ENCODE measurements around the gene KLF15.

The KLF15 gene

GRCh38 chr3:126399351-126399735 is 42.1 kb upstream of the KLF15 start:
- no peak for TF ChIP-seq CTCF (conservative IDR thresholded peaks at IDR 0.05; ENCODE audit: low read depth)
- ChIA-PET POLR2A (ENCODE audit: low non-redundant PET) (no interaction called here), CTCF (no interaction called here)
- no peak for DNase-seq (ENCODE audit: low spot score)
- H3K27ac ChIP-seq, result no peak overlapping the region

- POLR2A ChIA-PET (ENCODE audit: low non-redundant PET), result no interaction called here
- CTCF ChIA-PET, result no interaction called here
- no peak overlapping the region for H3K27ac ChIP-seq
- no peak for TF ChIP-seq CTCF (conservative IDR thresholded peaks at IDR 0.05; ENCODE audit: low read depth)
- no peak for DNase-seq (ENCODE audit: low spot score)
Measured at GRCh38 chr3:126398423-126399350, 41.5 kb upstream of the KLF15 start.

- no peak for TF ChIP-seq CTCF (conservative IDR thresholded peaks at IDR 0.05; ENCODE audit: low read depth)
- POLR2A ChIA-PET (ENCODE audit: low non-redundant PET), result no interaction called here
- CTCF ChIA-PET, result no interaction called here
- H3K27ac ChIP-seq, result no peak overlapping the region
- no peak for DNase-seq (ENCODE audit: low spot score)
Measured at GRCh38 chr3:126397610-126398422, 40.6 kb upstream of the KLF15 start.

- ChIA-PET POLR2A (ENCODE audit: low non-redundant PET) (no interaction called here), CTCF (no interaction called here)
- no peak for TF ChIP-seq CTCF (conservative IDR thresholded peaks at IDR 0.05; ENCODE audit: low read depth)
- H3K27ac ChIP-seq, result no peak overlapping the region
- no peak for DNase-seq (ENCODE audit: low spot score)
Measured at GRCh38 chr3:126396536-126396935, 39.3 kb upstream of the KLF15 start.

GRCh38 chr3:126395846-126396513 is 38.8 kb upstream of the KLF15 start:
- DNase-seq (ENCODE audit: low spot score), result no peak
- no peak overlapping the region for H3K27ac ChIP-seq
- ChIA-PET CTCF (no interaction called here), POLR2A (ENCODE audit: low non-redundant PET) (no interaction called here)
- TF ChIP-seq CTCF (conservative IDR thresholded peaks at IDR 0.05; ENCODE audit: low read depth), result no peak

GRCh38 chr3:126394977-126395321 is 37.7 kb upstream of the KLF15 start:
- H3K27ac ChIP-seq, result no peak overlapping the region
- POLR2A ChIA-PET (ENCODE audit: low non-redundant PET), result no interaction called here
- TF ChIP-seq CTCF (conservative IDR thresholded peaks at IDR 0.05; ENCODE audit: low read depth), result no peak
- CTCF ChIA-PET, result no interaction called here
- DNase-seq (ENCODE audit: low spot score), result no peak

All from RWPE1 (cell line).